RWPE2 (cell line): ENCODE measurements around the gene CDK17.

Experiments
- ATAC-seq: fragments of 200-7000 bp; cut with Tn5 transposase; 3 replicates; pipeline ENCODE4 v1.9.1; 2021; ENCODE audit warnings: low read depth
- DNase-seq: peaks from one replicate; pipeline ENCODE4 v3.0.0-alpha.2; 2020; ENCODE audit warnings: low spot score
- H3K27ac ChIP-seq: fragments of 450-650 bp; 2 replicates; pipeline ENCODE4 v1.5.1; 2017; ENCODE audit warnings: mild to moderate bottlenecking; ENCODE audit not compliant: poor library complexity, severe bottlenecking
- H3K27me3 ChIP-seq: fragments of 250-450 bp; sonication (Bioruptor Pico); 2 replicates; pipeline ENCODE4 v1.5.1; 2021; ENCODE audit warnings: mild to moderate bottlenecking, moderate library complexity; ENCODE audit not compliant: insufficient read depth, poor library complexity, severe bottlenecking
- H3K36me3 ChIP-seq: fragments of 250-450 bp; sonication (Bioruptor Pico); 2 replicates; pipeline ENCODE4 v1.5.1; 2020; ENCODE audit warnings: low read depth, mild to moderate bottlenecking, moderate library complexity
- H3K4me1 ChIP-seq: fragments of 250-450 bp; sonication (Bioruptor Pico); 2 replicates; pipeline ENCODE4 v1.5.1; 2021; ENCODE audit warnings: mild to moderate bottlenecking, moderate library complexity; ENCODE audit not compliant: insufficient read depth, poor library complexity, severe bottlenecking
- H3K4me3 ChIP-seq: fragments of 250-450 bp; sonication (Bioruptor Pico); 2 replicates; pipeline ENCODE4 v1.5.1; 2021; ENCODE audit warnings: mild to moderate bottlenecking, moderate library complexity; ENCODE audit not compliant: severe bottlenecking
- H3K9me3 ChIP-seq: fragments of 250-450 bp; sonication (Bioruptor Pico); 2 replicates; pipeline ENCODE4 v1.5.1; 2021; ENCODE audit warnings: mild to moderate bottlenecking, moderate library complexity; ENCODE audit not compliant: severe bottlenecking
- CTCF ChIP-seq: fragments of 450-650 bp; IDR thresholded peaks from one replicate; pipeline ENCODE4 v1.5.1; 2017; ENCODE audit warnings: mild to moderate bottlenecking, moderate library complexity; ENCODE audit not compliant: poor library complexity, severe bottlenecking

The CDK17 gene

GRCh38 chr12:96244826-96245225 is 155.4 kb downstream of the CDK17 start:
- no peak overlapping the region for H3K4me3 ChIP-seq
- no peaks in the 10 kb centered on the region for H3K9me3 ChIP-seq
- no peak for DNase-seq
- no peak for TF ChIP-seq CTCF
- no peak for ATAC-seq
- H3K4me1 ChIP-seq, result no peaks in the 10 kb centered on the region
- no peak overlapping the region for H3K27ac ChIP-seq
- peaks cover 75% of the 10 kb centered on the region for H3K36me3 ChIP-seq
- no peaks in the 10 kb centered on the region for H3K27me3 ChIP-seq

- no peak for TF ChIP-seq CTCF
- Histone ChIP-seq H3K4me1 (peaks cover 5% of the 10 kb centered on the region), H3K9me3 (no peaks in the 10 kb centered on the region), H3K27ac (no peak overlapping the region), H3K36me3 (peaks cover 73% of the 10 kb centered on the region), H3K27me3 (no peaks in the 10 kb centered on the region), H3K4me3 (no peak overlapping the region)
- ATAC-seq, result no peak
- DNase-seq, result peak; percentile 33
Measured at GRCh38 chr12:96242597-96242996, 157.6 kb downstream of the CDK17 start.

- no peak overlapping the region for H3K27ac ChIP-seq
- ATAC-seq (no peak), DNase-seq (peak; percentile 11)
- peaks cover 12% of the 10 kb centered on the region for H3K4me1 ChIP-seq
- no peak for TF ChIP-seq CTCF
- no peaks in the 10 kb centered on the region for H3K9me3 ChIP-seq
- H3K27me3 ChIP-seq, result no peaks in the 10 kb centered on the region
- no peak overlapping the region for H3K4me3 ChIP-seq
- H3K36me3 ChIP-seq, result peaks cover 66% of the 10 kb centered on the region
Measured at GRCh38 chr12:96241846-96242256, 158.4 kb downstream of the CDK17 start.

- no peak for TF ChIP-seq CTCF
- no peaks in the 10 kb centered on the region for H3K9me3 ChIP-seq
- H3K4me1 ChIP-seq, result peaks cover 14% of the 10 kb centered on the region
- no peaks in the 10 kb centered on the region for H3K27me3 ChIP-seq
- ATAC-seq (no peak), DNase-seq (peak; percentile 19)
- H3K27ac ChIP-seq, result no peak overlapping the region
- H3K36me3 ChIP-seq, result peaks cover 63% of the 10 kb centered on the region
- no peak overlapping the region for H3K4me3 ChIP-seq
Measured at GRCh38 chr12:96241431-96241830, 158.8 kb downstream of the CDK17 start.

DNA sequence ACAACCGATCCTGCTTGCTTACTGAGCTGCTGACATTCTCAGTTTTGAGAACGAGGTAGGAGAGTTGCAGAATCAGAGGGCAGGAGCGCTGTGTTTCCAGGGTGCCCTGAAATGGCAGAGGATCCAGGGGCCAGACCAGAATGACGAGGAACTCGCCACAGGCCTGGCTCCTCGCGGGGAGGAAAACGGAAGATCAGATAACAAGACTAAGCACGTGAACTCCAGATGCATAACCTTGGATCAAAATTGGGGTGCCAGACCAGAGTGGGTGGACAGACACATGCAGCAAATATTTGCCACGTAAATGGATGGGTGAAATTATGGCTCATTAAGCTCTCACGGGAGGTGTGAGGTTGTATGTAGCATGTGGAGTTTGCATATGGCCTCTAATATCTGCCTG is 159.6 kb downstream of the CDK17 start:
- no peaks in the 10 kb centered on the region for H3K27me3 ChIP-seq
- no peak overlapping the region for H3K27ac ChIP-seq
- peaks cover 63% of the 10 kb centered on the region for H3K36me3 ChIP-seq
- H3K9me3 ChIP-seq, result no peaks in the 10 kb centered on the region
- ATAC-seq (no peak), DNase-seq (peak; percentile 26)
- peaks cover 14% of the 10 kb centered on the region for H3K4me1 ChIP-seq
- TF ChIP-seq CTCF, result no peak
- no peak overlapping the region for H3K4me3 ChIP-seq
